GM21825 (cell line): ENCODE measurements around the gene MIER2.

Experiments
- ATAC-seq: cut with Tn5 transposase; IDR thresholded peaks from one replicate; pipeline ENCODE4 v1.9.1; 2021; ENCODE audit warnings: mild to moderate bottlenecking, moderate library complexity; ENCODE audit not compliant: unreplicated experiment

Gene MIER2

DNA sequence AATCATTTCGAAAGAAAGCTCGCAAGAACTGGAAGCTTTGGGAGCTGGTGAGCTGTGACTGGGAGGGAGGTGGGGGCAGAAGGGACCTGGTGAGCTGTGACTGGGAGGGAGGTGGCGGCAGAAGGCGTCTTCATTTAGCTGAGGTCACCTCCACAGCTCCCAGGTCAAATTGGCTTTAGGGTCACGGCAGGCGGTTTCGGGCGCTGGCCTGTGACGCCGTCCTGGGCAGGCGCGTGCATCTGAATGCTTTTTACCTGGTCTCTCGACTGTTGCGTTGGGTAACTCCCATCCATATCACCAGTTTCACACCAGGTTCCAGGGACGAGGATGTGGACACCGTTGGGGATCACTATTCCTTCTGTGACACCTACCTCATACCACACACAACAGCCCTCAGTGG is 35.2 kb upstream of the MIER2 start:
- no peak for ATAC-seq

GRCh38 chr19:378706-379105 is 34.1 kb upstream of the MIER2 start:
- no peak for ATAC-seq

- no peak for ATAC-seq
These were observed 33.4 kb upstream of the MIER2 start for GRCh38 chr19:377801-378581.

- no peak for ATAC-seq
These were observed 31.5 kb upstream of the MIER2 start for GRCh38 chr19:376111-376470.

DNA sequence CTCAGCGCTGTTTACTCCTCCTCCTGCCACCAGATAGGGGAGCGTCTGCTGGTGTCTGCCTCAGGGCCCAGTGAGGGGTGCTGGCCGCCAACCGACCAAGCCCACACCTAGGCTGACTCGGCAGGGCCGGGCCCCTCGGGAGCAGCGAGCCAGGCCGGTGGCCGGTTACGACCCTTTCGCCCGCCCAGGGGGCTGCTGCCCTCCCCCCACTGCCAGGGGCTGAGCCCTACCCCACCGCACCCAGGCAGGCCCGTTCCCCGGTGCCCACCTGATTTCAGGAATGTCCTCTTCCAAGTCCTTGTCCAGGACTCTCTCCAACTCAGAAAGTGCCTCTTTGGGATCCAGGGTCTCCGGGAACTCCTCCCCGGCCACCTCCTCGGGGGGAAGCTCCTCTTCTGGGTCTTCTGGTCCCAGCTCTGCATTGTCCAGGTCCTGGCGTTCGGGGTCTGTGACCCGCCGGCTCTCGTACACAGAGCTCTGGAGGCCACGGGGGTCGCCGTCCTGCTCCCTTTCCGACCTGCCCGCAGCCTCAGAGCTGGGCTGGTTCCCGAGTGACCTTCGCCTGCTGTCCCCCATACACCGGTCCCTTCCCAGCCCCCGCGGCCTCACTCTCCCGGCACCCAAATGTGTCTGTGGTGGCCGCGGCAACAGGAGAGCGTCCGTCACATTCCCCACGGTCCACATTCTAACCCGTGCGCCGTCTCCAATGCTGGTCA is 31.0 kb upstream of the MIER2 start:
- ATAC-seq, result no peak

GRCh38 chr19:374886-375235 is 30.3 kb upstream of the MIER2 start:
- ATAC-seq, result no peak

- no peak for ATAC-seq
These were observed 29.7 kb upstream of the MIER2 start for GRCh38 chr19:374183-374885.

DNA sequence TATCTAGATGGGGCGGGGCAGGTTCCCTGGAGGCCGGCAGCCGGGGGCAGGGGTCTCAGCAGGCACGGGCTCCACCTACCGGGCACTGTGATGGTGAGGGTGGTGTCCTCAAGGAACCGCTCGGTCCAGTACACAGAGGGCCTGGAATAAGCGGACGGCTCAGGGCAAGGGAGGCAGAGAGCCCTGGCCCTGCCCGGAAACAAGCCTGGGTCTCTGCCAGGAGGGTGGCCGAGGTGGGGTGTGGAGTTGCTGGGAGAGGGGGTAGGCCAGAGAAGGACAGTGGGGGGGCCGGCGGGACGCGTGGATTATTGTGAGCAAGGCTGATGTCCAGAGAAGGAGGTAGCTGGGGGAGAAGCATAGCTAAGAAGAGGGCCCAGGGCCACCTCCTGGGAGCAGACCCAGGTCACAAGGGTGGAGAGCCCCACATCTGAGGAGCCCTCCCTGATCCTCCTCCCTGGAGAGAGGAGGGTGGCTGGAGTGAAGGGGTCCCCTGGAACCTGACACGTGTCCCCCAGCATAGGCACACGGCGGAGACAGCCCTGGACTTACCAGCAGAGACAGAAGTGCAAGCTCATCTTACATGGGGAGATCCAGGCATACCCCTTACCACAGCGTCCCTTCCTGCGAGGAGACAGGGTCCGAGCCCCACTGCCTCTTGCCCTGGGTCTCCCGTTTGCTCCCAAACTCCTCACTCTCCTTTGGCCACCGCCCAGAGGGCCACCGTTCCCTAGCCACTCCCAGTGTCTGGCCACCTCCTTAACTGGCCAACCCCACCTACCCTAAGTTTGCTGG is 29.0 kb upstream of the MIER2 start:
- ATAC-seq, result no peak

- ATAC-seq, result no peak
These were observed 27.8 kb upstream of the MIER2 start for GRCh38 chr19:372306-372890.

GRCh38 chr19:371501-372168 is 27.0 kb upstream of the MIER2 start:
- ATAC-seq, result no peak

GRCh38 chr19:370641-371330 is 26.2 kb upstream of the MIER2 start:
- no peak for ATAC-seq

- no peak for ATAC-seq
These were observed 25.3 kb upstream of the MIER2 start for GRCh38 chr19:369876-370275.

DNA sequence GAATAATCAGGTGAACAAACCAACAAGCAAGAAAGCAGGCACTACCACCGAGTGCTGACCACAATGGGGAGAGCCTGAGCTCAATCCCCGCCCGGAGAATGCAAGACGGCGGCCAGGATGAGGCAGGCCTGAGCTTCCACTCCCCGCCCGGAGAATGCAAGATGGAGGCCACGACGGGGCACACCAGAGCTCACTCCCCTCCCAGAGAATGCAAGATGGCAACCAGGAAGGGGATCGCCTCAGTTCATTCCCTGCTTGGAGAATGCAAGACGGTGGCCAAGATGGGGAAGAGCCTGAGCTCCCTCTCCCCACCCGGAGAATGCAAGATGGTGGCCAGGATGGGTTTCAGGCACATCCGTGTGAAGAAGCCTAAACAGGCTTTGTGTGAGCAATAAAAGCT is 24.7 kb upstream of the MIER2 start:
- ATAC-seq, result no peak

DNA sequence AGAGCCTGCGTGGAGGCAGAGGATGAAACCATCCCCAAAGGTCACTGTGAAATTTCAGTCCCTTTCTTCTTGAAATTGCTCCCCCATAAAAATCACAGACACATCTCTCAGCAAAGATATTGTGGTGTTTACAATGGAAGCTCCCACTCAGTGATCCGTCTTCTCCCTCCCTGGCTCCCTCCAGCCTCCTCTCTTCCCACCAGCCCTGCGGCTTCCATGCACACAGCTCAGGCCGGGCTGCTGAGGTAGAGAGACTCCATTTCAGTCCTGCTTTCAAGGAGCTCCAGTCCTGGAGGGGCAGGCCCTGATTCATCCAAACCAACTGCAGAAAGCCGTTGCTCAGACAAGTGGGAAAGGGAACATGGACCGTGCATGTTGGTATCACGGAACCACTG is 24.0 kb upstream of the MIER2 start:
- ATAC-seq, result no peak

DNA sequence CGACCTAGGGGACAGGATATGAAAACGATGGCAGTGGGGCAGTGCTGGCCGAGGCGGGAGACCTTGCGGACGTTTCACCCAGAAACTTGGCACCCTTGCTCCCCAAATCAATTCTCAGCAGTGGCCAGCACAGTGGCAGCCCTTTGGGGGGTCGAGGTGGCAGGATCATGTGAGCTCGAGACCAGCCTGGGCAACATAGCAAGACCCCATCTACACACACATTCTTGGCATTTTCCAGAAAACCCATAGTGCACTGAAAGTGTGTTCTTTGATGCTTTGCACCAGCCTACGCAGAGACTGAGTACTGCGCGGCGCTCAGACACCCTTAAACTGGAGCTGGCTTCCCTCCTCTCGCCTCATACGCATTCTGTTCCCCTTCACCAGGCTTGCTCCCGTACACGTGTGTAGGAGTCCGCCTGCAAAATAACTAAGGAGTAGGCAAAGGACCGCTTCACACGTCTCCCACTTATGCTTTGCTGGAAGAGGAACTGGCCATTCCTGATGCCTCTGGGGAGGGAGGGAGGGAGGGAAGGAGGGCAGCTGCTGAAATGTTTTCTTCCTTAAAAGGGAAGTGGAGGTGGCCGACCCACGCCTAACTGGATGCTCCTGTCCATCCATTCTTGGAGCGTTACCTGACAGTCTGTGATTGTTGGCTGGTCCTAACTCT is 23.5 kb upstream of the MIER2 start:
- ATAC-seq, result no peak

DNA sequence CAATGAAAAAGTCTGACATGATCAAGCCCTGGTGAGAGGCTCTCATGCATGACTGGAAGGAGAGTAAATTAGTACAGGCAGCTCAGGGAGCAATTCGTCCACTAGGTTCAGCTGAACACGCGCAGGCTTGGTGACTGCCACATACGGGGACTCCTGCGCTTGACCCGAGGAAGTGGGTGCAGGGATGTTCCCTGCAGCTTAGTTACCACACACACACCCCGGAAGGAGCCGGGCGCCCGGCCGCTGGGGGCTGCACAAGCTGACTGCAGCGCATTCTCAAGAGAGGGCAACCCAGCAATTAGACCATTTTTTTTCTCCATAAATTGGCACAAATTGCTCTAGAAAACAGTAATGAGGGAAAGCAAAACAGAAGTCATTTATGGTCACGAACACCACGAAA is 23.0 kb upstream of the MIER2 start:
- ATAC-seq, result no peak

DNA sequence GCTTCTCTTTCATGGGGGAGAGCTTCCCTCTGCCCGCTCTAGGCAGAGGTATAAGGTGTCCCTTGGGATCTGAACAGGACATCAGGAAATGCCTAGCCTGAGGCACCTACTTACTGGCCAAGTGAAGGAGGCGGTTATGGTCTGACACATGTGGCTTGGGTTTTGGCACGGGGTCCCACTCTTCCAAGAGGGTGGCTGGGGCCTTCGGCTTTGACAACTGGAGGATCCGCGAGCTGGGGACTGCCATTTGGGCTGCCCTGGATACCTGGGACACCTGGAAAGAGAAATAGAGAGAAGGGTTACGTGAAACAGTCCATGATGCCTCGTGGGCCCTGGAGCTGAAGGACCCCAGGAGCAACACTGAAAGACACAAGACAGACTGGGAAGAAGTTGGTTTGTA is 22.4 kb upstream of the MIER2 start:
- ATAC-seq, result no peak

DNA sequence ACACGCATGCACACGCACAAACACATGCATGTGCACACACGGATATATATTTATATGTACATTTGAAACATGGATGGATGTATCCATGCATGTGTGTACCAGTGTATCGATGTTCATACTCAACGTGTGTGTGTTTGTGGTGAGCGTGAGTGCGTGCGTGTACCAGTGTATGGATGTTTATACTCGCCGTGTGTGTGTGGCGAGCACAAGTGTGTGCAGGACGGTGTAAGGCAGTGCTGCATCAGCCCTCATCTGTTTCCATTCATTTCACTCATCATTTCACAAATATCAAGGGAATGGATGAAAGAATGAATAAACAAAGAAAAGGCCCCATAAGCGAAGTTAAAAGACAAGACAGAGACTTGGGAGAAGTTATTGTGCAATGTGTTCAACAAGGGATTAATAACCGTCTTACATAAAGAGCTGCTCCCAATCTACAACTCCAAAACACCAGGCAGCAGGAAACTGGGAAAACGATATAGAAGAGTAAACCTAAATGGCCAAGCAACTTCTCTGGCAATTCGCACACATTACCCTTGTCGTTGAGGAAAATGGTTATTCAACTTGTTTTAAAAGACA is 21.7 kb upstream of the MIER2 start:
- ATAC-seq, result no peak
